CD4-positive, CD25-positive, alpha-beta regulatory T cell (primary cell): ENCODE results near the gene CUL4A. TPM values are rescaled to one million over a fixed set of nuclear protein-coding genes. Genes with fewer than 3 reads are reported as not detected.
"Not testable (repeated sequence)": the region's sequence is repeated elsewhere in the genome, so short reads cannot be mapped to it uniquely, and the experiment has no call there.

Experiments
- ATAC-seq, 2 donors: fragments of 150-1000 bp; cut with Tn5 transposase; one replicate each; pipeline ENCODE4 v1.10.0; 2021; ENCODE audit warnings: low read depth in 2 of 2, moderate number of reproducible peaks in 2 of 2, moderate library complexity in 1 of 2
- DNase-seq, 3 donors: peaks; one replicate each; pipeline versions ENCODE4 v3.0.0 to v3.0.0-alpha.2; 2012 to 2022; ENCODE audit warnings: mixed read lengths in 1 of 3
- H3K27ac ChIP-seq: one replicate; pipeline ENCODE4 v1.7.0; 2013; ENCODE audit warnings: mild to moderate bottlenecking, low read length; ENCODE audit not compliant: insufficient read depth, poor library complexity, severe bottlenecking
- H3K27me3 ChIP-seq: one replicate; pipeline ENCODE4 v1.7.0; 2013; ENCODE audit warnings: low read length; ENCODE audit not compliant: control insufficient read depth, insufficient read depth
- H3K36me3 ChIP-seq: one replicate; pipeline ENCODE4 v1.7.0; 2013; ENCODE audit warnings: mild to moderate bottlenecking, low read length, moderate library complexity; ENCODE audit not compliant: control insufficient read depth, insufficient read depth
- H3K4me1 ChIP-seq: 2 replicates; pipeline ENCODE4 v1.7.0; 2013; ENCODE audit warnings: mild to moderate bottlenecking, low read length; ENCODE audit not compliant: insufficient read depth, control insufficient read depth, poor library complexity, severe bottlenecking
- H3K4me3 ChIP-seq: one replicate; pipeline ENCODE4 v1.7.0; 2013; ENCODE audit warnings: low read depth, mild to moderate bottlenecking, low read length, moderate library complexity
- H3K9me3 ChIP-seq, 2 experiments: 1 replicate in 1 of 2; 2 replicates in 1 of 2; pipeline ENCODE4 v1.7.0; 2013; ENCODE audit warnings: low read length in 2 of 2, mild to moderate bottlenecking in 1 of 2, moderate library complexity in 1 of 2; ENCODE audit not compliant: control insufficient read depth in 2 of 2
- H3K27ac Mint-ChIP-seq, 3 donors: one replicate each; pipeline ENCODE4 v1.8.0; 2020 to 2022; ENCODE audit warnings: mild to moderate bottlenecking in 3 of 3, mixed read lengths in 3 of 3, moderate library complexity in 2 of 3
- H3K27me3 Mint-ChIP-seq: one replicate; pipeline ENCODE4 v1.8.0; 2022; ENCODE audit warnings: mild to moderate bottlenecking, mixed read lengths
- H3K36me3 Mint-ChIP-seq: one replicate; pipeline ENCODE4 v1.8.0; 2020; ENCODE audit warnings: mixed read lengths
- H3K4me1 Mint-ChIP-seq, 4 donors: one replicate each; pipeline ENCODE4 v1.8.0; 2020 to 2022; ENCODE audit warnings: mixed read lengths in 4 of 4, mild to moderate bottlenecking in 1 of 4
- H3K4me3 Mint-ChIP-seq, 4 donors: one replicate each; pipeline ENCODE4 v1.8.0; 2020 to 2022; ENCODE audit warnings: mild to moderate bottlenecking in 4 of 4, mixed read lengths in 4 of 4, moderate library complexity in 3 of 4
- H3K9me3 Mint-ChIP-seq, 7 donors: one replicate each; pipeline ENCODE4 v1.8.0; 2020 to 2022; ENCODE audit warnings: mixed read lengths in 7 of 7, mild to moderate bottlenecking in 3 of 7, moderate library complexity in 2 of 7
- polyA plus RNA-seq, 4 donors: library from polyadenylated mRNA; unstranded; fragments of 300-500 nt; fragmentation: Illumina TruSeq; gene quantifications; one replicate each; pipeline ENCODE4 v1.2.3, GENCODE V29; 2021
- total RNA-seq: library from RNA; stranded (reverse); gene quantifications from one replicate; pipeline ENCODE4 v1.2.3, GENCODE V29; 2022

Gene CUL4A
- total and polyA plus RNA-seq, 5 donors from 2014 or later = 46.5 to 76.4 (median 53.1) TPM

DNA sequence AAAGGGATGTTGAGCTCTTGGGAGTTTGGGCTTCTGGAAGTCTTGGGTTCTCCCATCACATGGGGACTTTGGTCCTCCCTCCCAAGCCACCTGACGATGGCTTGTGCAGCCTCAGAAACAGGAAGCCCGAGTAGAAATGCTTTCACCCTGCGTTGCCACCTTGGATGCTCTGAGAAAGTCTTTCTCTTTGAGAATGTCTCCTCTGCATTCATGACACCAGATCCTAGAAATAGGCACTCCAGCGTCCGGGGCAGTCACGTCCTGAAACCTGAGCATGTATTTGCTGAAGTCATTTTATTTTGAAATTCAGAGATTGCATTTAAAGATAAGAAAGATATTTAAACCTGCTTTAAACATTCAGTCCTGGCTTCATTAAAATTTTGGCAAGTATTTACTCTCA is 34.4 kb downstream of the CUL4A start:
- H3K4me3 ChIP-seq = no peak overlapping the region
- no peaks in the 10 kb centered on the region for H3K27me3 Mint-ChIP-seq
- H3K9me3 Mint-ChIP-seq = no peaks in the 10 kb centered on the region
- H3K4me3 Mint-ChIP-seq = no peak overlapping the region
- H3K4me1 Mint-ChIP-seq = no peaks in the 10 kb centered on the region
- DNase-seq (no peak), ATAC-seq (no peak)
- H3K9me3 ChIP-seq = no peaks in the 10 kb centered on the region
- H3K27ac Mint-ChIP-seq = no peak overlapping the region
- no peaks in the 10 kb centered on the region for H3K27me3 ChIP-seq
- H3K4me1 ChIP-seq = no peaks in the 10 kb centered on the region
- H3K36me3 ChIP-seq = peaks cover 94% of the 10 kb centered on the region
- peaks cover 68% of the 10 kb centered on the region for H3K36me3 Mint-ChIP-seq
- no peak overlapping the region for H3K27ac ChIP-seq

- Histone ChIP-seq H3K27me3 (no peaks in the 10 kb centered on the region), H3K4me1 (no peaks in the 10 kb centered on the region), H3K27ac (no peak overlapping the region), H3K36me3 (peaks cover 94% of the 10 kb centered on the region), H3K9me3 (no peaks in the 10 kb centered on the region), H3K4me3 (no peak overlapping the region)
- ATAC-seq = no peak
- no peak overlapping the region for H3K4me3 Mint-ChIP-seq
- no peaks in the 10 kb centered on the region for H3K9me3 Mint-ChIP-seq
- H3K27me3 Mint-ChIP-seq = no peaks in the 10 kb centered on the region
- no peak overlapping the region for H3K27ac Mint-ChIP-seq
- H3K36me3 Mint-ChIP-seq = peaks cover 63% of the 10 kb centered on the region
- DNase-seq = no peak
- peaks cover 0 to 3% (median 0%) of the 10 kb centered on the region in 4 donors for H3K4me1 Mint-ChIP-seq
Measured at GRCh38 chr13:113245849-113246796, 36.7 kb downstream of the CUL4A start.

- Mint-ChIP-seq H3K4me1 (peaks cover 0 to 4% (median 0%) of the 10 kb centered on the region in 4 donors), H3K36me3 (peaks cover 62% of the 10 kb centered on the region), H3K4me3 (no peak overlapping the region), H3K27me3 (no peaks in the 10 kb centered on the region), H3K27ac (no peak overlapping the region), H3K9me3 (no peaks in the 10 kb centered on the region)
- Histone ChIP-seq H3K27ac (no peak overlapping the region), H3K4me1 (no peaks in the 10 kb centered on the region), H3K36me3 (peaks cover 94% of the 10 kb centered on the region), H3K27me3 (no peaks in the 10 kb centered on the region), H3K9me3 (no peaks in the 10 kb centered on the region), H3K4me3 (no peak overlapping the region)
- DNase-seq (no peak), ATAC-seq (no peak)
Measured at GRCh38 chr13:113252516-113253095, 43.2 kb downstream of the CUL4A start.

DNA sequence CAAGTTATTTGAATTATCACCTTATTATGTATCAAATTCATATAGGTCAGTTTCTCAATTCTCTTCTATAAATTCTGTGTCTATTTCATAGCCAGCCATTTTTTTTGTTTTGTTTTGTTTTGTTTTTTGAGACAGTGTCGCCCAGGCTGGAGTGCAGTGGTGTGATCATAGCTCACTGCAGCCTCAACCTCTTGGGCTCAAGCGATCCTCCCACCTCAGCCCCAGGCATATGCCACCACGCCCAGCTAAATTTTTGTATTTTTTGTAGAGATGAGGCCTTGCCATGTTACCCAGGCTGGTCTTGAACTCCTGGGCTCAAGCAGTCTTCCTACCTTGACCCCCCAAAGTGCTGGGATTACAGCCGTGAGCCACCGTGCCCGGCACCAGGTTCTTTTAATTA is 48.5 kb downstream of the CUL4A start:
- H3K36me3 Mint-ChIP-seq = peaks cover 46% of the 10 kb centered on the region
- H3K27me3 ChIP-seq, H3K4me3 ChIP-seq, H3K27ac Mint-ChIP-seq, DNase-seq, H3K9me3 ChIP-seq, H3K27ac ChIP-seq, ATAC-seq, H3K27me3 Mint-ChIP-seq, H3K4me1 ChIP-seq, H3K4me3 Mint-ChIP-seq, H3K4me1 Mint-ChIP-seq, H3K9me3 Mint-ChIP-seq: not testable (repeated sequence)
- H3K36me3 ChIP-seq = peaks cover 81% of the 10 kb centered on the region

DNA sequence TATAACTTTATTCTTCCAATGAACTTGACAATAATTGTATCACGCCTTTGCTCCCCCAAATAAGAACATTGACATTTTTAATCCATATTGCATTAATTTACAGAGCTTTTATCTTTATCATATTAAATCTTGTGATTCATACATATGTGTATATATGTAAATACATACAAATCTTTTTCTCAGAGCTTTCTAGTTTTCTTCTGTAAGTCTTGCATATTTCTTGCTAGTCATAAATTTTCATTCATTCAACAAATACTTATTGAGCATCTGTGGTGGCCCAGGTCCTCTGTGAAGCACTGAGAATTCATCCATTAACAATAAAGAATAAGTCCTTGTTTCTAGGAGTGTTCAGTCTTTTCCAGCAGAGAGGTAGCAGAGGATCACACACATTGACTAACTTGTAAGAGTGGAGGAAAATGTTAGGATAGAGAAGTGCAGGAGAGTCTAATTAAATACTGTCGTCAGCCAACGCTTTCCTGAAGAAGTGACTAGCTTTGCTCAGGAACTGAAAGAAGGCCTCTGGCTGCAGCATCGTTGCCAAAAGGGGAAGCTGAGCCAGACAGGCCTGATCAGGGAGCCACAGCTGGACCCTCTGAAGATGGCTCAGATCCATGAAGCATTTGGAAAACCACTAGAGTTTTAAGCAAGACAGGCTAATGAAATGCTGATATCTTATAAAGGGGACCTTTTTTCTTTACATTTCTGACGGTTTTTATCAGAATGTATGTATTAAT is 49.1 kb downstream of the CUL4A start:
- no peaks in the 10 kb centered on the region for H3K27me3 ChIP-seq
- Mint-ChIP-seq H3K36me3 (peaks cover 46% of the 10 kb centered on the region), H3K9me3 (no peaks in the 10 kb centered on the region), H3K27ac (no peak overlapping the region), H3K4me1 (peaks cover 0 to 7% (median 1%) of the 10 kb centered on the region in 4 donors), H3K4me3 (peak overlapping the region in 1 of 4 donors; percentile 35), H3K27me3 (no peaks in the 10 kb centered on the region)
- DNase-seq = no peak
- no peak overlapping the region for H3K27ac ChIP-seq
- no peaks in the 10 kb centered on the region for H3K9me3 ChIP-seq
- no peaks in the 10 kb centered on the region for H3K4me1 ChIP-seq
- no peak overlapping the region for H3K4me3 ChIP-seq
- no peak for ATAC-seq
- H3K36me3 ChIP-seq = peaks cover 78% of the 10 kb centered on the region

DNA sequence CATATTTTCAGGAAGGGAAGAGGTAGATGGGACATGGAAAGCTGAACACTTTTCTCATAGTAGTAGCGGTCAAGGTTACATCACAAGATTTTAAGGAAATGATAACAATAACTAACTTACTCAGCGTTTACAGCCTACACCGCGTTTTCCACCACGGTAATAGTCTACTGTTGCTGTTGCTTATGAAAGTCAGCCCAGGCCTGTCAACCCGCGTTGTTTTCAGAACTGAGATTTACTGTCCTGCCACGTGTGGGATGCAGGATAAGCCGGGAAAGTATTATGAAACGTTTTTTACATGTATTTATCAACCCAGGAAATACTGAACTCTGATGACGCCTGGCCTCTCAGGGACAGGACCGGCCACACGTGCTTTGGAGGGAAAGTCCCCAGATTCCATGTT is 51.6 kb downstream of the CUL4A start:
- no peak for ATAC-seq
- peaks cover 33% of the 10 kb centered on the region for H3K36me3 Mint-ChIP-seq
- Histone ChIP-seq H3K27ac (no peak overlapping the region), H3K4me3 (no peak overlapping the region), H3K36me3 (peaks cover 72% of the 10 kb centered on the region), H3K9me3 (no peaks in the 10 kb centered on the region), H3K27me3 (no peaks in the 10 kb centered on the region), H3K4me1 (no peaks in the 10 kb centered on the region)
- H3K4me1 Mint-ChIP-seq = peaks cover 0 to 7% (median 2%) of the 10 kb centered on the region in 4 donors
- no peak overlapping the region for H3K27ac Mint-ChIP-seq
- H3K27me3 Mint-ChIP-seq = no peaks in the 10 kb centered on the region
- no peak for DNase-seq
- H3K4me3 Mint-ChIP-seq = no peak overlapping the region
- H3K9me3 Mint-ChIP-seq = no peaks in the 10 kb centered on the region

GRCh38 chr13:113263016-113263415 is 53.6 kb downstream of the CUL4A start:
- H3K4me3 Mint-ChIP-seq, H3K9me3 Mint-ChIP-seq, ATAC-seq, DNase-seq, H3K4me3 ChIP-seq, H3K27ac Mint-ChIP-seq, H3K27me3 Mint-ChIP-seq, H3K4me1 ChIP-seq, H3K4me1 Mint-ChIP-seq, H3K27ac ChIP-seq, H3K27me3 ChIP-seq, H3K9me3 ChIP-seq: not testable (repeated sequence)
- H3K36me3 Mint-ChIP-seq = peaks cover 22% of the 10 kb centered on the region
- peaks cover 55% of the 10 kb centered on the region for H3K36me3 ChIP-seq
